T-helper 22 cell (primary cell): ENCODE results near the gene TXNL4A.
"Not testable (repeated sequence)": the region's sequence is repeated elsewhere in the genome, so short reads cannot be mapped to it uniquely, and the experiment has no call there.

Experiments used
- DNase-seq: peaks from one replicate; pipeline ENCODE4 v3.0.0-alpha.2; 2020; ENCODE audit warnings: low read depth

The TXNL4A gene, protein sequence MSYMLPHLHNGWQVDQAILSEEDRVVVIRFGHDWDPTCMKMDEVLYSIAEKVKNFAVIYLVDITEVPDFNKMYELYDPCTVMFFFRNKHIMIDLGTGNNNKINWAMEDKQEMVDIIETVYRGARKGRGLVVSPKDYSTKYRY

DNA sequence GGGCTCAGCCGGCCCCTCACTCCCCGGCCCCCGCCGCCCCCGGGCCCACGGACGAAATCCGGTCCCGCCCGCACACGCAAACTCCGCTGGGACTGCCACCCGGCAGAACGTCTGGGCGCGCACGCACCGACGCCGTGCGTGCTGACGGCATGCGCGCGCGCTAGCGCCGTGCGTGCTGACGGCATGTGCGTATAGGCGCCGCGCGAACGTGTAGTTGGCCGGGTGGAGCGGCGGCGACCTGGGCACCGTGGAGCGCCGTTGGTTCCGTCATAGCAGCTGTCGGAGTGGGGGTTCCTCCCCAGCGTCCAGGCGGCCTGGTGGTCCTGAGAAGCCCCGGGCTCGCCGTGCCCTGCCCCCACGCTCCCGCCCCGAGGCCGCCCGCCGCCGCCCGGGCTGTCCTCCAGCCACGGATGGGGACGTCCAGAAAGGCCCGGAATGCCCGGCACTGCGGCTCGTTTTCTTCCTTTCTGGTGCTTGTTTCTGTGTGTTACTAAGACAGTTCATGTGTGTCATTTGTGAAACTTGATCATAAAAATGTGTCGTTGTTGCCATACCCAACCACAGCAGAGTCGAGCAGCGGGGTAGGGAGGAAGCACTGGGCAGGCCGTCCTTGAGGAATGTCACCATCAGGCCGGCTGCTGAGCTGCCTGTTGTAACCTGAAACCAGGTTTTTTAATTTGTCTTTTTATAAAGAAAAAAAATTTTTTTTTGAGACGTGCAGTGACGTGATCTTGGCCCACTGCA lies at the start of gene TXNL4A:
Gene TXNL4A (minus strand): TSS at position 113 of the 744 bp plus-strand sequence. CDS start 171 bp downstream, outside the sequence.
- peak; percentile 68 for DNase-seq

DNA sequence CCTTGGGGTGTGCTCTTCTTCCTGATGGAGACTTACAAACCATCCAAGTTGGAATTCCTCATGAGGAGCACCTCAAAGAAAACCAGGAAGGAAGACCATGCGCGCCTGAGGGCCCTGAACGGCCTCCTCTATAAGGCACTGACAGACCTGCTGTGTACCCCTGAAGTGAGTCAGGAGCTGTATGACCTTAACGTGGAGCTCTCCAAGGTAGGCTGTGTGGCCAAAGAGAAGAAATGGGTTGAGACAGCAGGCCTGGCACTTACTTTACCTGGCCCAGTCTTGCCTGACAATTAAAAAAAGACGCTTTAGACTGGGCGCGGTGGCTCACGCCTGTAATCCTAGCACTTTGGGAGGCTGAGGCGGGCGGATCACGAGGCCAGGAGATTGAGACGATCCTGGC lies 48.9 kb upstream of the TXNL4A start:
- DNase-seq: no peak

DNA sequence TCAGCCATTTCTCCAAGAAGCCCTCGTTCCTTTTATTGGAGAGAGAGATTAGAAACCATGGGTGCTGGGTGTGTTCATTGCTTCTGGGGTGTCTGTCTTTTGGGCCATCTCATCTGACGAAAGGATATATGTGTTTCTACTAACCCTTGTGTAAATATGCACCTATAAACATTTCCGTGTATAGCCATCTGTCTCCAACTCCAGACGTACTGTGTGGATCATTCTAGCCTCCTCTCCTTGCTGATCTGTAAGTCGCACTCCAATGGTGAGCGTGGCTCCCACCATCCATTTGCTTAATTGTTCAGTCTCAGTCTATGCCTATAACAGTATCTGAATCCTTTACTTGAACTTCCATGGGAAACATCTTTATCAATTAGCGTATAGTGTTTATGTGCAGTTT lies 47.6 kb upstream of the TXNL4A start:
- no peak for DNase-seq

DNA sequence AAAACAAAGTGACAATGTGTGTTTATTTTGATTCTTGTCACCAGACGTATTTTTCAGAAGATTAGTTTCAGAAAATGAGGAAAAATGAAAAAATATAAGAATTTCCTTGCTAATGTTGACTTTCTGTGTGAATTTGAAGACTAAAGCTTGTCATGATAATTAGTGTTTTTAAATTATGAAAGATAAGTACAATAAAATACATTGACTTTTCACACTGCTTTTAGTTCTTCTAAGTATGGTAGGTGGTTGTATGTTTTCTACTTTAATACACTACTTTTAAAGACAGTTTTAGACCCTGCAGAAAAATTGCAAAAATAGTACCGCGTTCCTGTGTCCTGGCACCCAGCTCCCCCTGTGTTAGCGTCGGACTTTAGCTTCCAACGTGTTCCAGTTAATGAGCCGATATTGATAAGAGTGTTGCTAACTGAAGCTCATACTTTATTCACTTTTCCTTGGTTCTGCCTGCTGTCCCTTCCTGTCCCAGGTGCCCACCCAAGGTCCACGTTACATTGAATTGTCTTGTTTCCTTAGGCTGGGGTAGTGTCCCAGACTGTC lies 46.6 kb upstream of the TXNL4A start:
- no peak for DNase-seq

DNA sequence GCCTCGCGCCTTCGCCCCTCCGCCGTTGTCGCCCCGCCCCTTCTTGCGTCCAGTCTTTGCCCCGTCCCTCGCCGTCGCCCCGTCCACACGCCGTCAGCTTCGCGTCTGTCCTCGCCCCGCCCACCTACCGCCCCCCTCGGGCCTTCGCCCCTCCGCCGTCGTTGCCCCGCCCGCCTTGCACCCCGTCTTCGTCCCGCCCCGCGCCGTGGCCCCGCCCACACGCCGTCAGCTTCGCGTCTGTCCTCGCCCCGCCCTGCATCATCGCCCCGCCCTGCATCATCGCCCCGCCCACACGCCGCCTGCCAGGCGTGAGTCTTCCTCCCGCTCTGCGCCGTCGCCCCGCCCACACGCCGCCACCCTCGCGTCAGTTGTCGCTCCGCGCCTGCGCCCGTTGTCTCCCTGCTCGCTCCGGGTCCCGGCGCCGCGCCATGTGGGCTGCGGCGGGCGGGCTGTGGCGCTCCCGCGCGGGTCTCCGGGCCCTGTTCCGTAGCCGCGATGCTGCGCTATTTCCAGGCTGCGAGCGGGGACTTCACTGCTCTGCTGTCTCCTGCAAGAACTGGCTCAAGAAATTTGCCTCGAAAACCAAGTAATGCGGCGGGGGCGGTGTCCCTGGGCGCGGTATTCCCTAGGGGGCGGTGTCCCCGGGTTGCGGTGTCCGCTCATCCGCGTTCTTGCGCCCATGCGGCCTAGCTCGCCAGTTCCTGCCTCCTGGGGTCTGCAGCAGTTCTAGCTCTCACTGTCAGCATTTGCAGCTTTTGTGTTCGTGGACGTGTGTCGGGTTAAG lies 45.9 kb upstream of the TXNL4A start, which contains the start of gene RBFA:
Gene RBFA (plus strand): TSS at position 367 of the 784 bp plus-strand sequence. CDS start 62 bp downstream, at position 429.
- peak; percentile 99 for DNase-seq

DNA sequence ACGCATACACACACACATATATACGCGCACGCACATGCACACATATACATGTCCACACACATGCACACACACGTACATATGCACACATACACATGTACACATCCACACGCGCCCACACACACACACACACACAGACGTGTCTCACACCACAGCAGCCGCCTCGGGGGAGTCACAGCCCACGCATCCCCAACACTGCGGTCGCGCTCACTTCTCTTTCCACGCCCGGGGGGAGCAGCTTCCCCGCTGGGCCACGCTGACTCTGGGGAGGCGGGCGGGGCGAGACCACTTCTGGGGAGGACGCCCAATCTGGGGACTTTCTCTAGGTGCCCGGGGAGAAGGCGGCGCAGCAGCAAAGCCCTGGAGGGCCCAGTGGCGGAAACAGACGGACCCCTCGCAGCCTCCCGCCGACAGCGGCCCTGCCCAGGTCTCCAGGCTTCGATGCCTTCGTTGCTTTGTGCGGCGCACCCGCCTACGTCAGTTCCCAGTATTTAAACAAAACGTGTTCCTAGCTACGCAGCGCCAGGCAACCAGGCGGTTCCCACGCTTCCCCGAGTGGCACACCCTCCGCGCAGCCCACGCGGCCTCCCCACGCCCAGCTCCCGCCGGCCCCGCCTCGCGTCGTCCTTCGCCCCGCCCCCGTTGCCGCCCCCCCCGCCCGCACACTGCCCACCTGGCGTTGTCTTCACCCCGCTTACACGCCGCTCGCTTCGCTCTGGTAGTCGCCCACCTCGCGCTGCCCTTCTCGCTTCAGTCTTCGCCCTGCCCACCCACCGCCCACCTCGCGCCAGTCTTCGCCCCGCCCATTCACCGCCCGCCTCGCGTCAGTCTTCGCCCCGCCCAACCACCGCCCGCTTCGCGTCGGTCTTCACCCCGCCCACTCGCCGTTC lies 45.1 kb upstream of the TXNL4A start:
- DNase-seq: no peak

DNA sequence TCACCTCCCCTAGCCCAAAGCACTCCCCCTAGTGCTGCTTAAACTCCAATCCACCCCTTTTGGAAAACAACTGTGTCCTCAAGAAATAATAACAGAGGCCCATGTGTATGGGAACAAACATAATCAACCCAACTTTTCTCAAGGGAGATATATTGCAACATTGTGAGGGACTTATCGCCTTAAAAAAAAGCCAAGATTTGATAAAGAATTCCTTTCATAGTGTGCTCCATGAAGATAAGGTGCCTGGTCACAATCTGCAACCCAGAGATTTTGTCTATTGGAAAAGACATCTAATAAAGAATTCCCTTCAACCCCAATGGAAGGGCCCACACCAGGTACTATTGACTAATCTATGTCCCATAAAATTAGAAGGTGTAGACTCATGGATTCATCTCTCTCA lies 41.3 kb upstream of the TXNL4A start:
- no peak for DNase-seq

DNA sequence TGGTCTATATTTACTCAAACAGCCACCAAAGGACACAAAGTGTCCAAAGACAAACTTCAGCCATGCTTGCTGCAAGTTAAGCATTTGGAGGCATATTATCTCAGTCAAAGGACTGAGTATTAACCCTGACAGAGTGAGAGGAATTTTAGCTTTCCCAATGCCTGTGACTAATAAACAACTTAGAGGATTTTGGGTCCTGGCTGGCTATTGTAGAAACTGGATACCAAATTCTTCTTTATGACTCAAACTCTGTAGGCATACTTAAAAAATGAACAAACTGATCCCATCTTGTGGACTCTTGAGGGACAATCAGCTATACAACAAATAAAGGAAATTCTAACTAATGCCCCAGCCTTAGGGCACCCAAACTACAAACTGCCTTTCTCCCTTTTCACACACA lies 39.4 kb upstream of the TXNL4A start:
- DNase-seq: not testable (repeated sequence)

DNA sequence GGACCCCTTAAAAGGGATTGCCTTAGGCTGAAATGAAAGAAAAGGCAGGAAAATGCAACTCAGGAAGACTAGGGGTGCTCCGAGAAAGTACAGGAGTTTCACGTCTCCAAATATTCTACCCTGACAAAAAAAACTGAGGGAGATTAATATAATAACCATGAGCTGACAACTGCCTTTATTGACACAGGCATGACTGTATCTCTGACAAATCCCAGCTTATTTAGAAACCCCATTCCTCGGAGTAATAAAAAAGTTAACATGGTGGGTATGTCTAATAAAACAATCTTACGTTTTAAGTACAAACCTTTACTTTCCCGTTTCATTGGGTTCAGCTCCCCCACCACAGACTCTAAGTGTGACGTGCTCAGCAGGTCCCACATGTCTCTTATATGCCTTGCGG lies 38.0 kb upstream of the TXNL4A start:
- DNase-seq: no peak

DNA sequence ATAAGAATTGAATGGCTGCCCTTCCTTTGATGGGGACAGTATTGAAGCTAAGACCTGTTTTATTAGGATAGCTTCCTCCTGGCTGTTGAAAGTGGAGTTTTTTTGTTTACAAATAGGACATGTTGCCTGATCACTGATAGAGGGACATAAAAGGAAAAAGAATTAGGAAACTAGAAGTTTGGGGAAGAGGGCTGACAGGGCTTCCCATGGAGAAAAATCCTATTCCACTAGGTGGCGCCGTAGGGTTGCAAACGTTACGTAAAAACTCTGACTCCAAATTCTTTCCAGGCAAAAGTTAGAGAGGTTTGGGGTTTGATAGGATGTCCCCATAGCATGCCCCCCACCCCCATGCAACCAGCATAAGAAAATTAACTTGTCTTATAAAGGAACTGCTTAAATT lies 34.8 kb upstream of the TXNL4A start:
- DNase-seq: no peak

DNA sequence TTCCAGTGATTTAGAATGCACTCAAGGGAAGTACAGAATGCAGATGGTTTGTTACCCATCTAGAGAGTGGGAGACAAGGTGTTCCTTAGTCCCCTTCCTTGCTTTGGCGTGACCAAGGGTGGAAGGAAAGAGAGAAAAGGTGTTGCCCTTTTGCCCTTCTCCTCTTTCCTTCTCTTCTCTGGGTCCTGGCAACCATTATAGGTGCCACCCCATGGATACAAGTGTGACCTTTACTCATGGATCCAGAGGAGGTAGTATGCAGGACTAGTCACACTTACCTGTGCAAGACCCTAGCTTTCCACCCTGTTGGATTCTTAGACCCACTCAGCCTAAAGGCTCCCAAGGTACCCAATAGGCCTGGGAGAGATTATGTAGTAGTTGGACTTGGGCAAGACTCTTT lies 34.2 kb upstream of the TXNL4A start:
- DNase-seq: no peak

DNA sequence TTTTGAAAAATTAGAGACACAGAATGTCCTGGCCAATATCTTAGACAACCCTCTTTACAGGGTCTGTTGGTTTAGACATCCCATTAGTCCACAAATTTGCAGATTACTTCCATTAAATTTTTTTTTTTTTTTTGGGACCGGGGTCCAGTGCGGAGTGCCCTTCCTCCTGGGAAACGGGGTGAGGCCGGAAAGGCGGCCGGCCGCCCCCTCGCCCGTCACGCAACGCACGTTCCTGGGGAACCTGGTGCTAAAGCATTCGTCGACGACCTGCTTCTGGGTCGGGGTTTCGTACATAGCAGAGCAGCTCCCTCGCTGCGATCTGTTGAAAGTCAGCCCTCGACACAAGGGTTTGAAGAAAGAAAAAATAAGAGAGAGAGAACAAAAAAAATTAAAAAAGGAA lies 24.4 kb upstream of the TXNL4A start:
- DNase-seq: no peak

DNA sequence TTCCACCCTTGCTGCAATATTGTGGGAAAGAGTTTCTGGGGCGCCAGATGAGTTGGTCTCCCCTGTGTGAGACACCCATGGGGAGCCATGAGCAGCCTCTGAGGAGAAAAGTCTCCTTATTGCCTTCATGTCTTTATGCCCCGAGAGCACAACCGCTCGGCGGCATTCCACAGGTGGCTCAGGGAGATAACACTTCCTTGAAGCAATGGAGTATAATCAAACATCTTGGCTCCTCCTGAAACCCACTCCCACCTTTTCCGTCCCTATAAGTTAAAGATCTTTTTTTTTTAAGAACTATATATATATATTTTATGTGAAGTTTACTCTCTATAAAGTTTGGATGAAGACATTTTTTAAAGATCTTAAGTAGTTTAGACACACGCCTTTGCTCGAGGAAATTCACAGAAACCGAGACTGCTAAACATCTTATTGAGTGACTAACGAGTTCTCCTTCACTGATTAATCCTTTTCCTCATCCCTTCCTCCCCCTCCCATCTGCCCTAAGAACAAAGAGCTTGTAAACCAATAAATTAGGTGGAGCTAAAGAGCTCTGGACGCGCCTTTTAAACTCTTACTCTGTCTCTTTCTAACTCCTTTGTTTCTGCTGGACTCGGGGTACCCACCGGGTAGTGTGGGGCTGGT lies 23.3 kb upstream of the TXNL4A start:
- not testable (repeated sequence) for DNase-seq

DNA sequence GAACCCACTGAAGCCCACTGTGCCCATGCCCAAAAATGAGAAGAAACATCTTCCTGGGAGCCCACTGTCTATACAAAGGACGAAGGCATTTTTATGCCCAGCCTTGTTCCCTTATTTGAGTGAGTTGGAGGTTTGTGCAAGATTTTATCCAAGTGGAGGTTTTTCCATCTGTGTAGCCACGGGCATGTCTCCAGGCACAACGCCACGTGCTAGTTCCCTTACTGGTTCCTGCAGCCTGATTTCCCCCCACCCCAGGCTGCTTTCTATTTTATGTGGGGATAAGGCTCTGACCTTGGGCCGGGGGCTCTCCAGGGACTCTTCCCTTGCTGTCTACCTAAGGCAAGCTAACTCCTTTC lies 22.2 kb upstream of the TXNL4A start:
- no peak for DNase-seq

DNA sequence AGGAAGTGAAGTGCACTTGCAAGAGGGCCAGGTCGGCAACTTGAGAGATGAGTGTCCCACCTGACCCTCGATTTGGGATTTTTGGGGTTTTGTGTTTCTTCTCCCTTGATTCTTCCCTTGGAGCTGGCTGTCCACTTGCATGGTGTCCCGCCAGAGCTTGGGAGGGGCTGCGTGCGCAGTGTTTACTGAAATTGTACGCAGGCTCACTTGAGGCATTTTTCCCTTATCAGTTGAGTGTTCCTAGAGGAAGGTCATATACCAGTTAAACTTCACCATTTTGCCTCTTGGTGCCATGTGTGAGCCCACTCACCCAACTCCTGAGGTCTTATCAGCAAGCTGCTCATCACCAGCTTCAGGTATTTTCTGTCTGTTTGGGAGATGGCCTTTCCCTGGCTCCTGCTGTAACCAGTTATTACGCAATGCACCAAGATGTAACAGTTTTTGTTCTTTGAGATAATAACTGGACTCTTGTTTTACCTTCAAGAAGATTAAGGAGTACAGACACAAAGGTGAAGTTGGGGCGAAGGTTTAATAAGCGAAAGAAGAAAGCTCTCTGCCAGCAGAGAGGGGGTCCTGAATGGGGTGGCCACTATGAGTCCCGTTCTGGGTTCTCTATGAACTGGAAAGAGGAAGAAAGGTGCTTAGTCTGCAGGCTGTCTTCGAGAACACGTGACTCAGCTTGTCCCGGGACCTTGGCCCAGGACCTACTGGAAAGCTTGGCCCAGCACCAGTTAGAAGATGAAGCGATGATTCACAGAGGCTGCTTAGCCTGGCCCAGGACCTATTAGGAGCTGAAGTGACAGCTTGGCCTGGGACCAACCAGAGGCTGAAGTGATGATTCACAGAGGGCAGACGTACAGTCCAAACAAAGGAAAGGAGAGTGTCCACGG lies 21.5 kb upstream of the TXNL4A start:
- no peak for DNase-seq

DNA sequence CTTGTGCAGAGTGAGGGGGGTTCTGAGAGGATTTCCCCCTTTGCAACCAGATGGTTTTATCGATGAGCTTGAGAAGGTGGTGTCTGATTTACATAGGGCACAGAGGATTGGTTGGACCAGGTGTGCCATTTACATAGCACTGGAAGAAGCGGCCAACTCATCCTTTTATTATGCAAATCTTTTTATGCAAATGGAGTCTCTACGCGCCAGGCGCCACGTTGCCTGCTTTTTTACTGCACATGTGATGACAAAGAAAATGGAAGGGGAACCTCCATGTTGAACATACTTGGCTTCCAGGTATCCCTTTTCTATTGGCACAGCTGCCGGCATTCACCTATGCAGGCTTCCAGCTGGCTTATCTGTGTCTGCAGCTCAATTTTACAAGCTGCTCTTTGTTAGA lies 18.4 kb upstream of the TXNL4A start:
- no peak for DNase-seq

DNA sequence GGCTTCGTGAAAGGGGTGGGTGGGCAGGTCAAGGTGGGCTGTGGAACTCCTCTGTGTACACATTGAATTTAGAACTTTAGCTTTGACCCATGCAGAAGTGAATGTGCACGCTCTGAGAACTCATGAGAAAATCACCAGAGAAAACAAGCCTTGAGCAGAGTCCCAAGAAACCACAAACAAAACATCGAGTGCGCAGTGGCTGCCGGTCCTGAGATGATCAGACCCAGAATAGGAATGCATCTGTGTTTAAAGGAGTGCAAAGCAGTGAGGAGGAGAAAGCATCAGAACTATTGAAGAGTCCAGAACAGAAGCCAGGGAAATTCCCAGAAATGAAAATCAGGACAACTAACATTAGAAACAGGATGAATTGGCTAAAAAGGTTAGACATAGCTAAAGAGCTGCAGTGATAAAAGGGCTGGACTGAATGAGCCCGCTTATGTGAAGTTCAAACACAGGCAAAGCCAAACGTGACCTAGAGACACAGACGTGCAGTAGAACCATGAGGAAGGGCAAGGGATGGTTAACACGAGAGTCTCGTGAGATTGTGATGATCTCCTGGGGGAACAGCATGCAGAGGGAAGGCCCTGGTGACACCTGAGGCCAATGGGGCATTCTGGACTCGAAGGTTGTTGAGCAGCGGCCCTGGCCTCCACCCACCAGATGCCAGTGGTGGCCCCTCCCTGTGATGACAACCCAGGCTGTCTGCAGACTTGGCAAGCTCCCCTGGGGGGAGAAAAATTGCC lies 16.4 kb upstream of the TXNL4A start:
- no peak for DNase-seq

DNA sequence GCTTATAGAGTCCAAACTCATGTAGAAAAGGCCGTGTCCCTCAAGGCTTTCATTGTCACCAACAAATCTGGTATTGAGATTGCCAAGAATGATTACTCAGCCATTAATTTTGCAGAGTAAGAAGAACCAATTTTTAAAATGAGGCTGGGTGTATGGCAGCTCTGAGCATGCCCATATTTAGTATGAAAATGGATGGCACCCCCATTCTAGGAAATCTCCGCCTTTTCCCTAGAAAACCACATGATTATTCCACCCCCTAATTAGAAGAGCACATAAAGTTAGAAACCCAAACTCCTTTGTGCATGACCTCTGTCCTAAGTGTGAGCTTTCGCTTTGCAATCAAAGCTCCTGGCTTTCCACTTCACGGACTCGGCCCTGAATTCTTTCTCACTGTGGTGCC lies 14.1 kb upstream of the TXNL4A start:
- no peak for DNase-seq

DNA sequence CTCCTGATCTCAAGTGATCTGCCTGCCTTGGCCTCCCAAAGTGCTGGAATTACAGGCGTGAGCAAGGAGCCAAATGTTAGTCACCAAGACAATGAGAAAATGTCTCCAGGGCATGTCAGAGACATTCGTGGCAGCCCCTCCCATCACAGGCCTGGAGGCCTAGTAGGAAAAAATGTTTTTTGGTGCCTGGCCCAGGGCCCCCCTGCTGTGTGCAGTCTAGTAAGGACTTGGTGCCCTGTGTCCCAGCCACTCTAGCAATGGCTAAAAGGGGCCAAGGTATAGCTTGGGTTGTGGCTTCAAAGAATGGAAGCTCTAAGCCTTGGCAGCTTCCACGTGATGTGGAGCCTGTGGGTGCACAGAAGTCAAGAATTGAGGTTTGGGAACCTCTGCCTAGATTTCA lies 12.5 kb upstream of the TXNL4A start:
- DNase-seq: no peak

DNA sequence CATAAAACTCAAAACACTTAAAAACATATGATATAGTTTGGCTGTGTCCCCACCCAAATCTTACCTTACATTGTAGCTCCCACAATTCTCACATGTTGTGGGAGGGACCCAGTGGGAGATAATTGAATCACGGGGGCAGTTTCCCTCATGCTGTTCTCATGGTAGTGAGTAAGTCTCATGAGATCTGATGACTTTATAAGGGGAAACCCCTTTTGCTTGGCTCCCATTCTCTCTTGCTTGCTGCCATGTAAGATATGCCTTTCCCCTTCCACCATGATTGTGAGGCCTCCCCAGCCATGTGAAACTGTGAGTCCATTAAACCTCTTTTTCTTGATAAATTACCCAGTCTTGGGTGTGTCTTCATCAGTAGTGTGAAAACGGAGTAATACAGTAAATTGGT lies 11.3 kb upstream of the TXNL4A start:
- DNase-seq: not testable (repeated sequence)
